ENCODE data around the gene PPFIA1.
A peak's percentile ranks its signal among the peaks of the same experiment; 100 is the strongest.

PPFIA1 gene

DNA sequence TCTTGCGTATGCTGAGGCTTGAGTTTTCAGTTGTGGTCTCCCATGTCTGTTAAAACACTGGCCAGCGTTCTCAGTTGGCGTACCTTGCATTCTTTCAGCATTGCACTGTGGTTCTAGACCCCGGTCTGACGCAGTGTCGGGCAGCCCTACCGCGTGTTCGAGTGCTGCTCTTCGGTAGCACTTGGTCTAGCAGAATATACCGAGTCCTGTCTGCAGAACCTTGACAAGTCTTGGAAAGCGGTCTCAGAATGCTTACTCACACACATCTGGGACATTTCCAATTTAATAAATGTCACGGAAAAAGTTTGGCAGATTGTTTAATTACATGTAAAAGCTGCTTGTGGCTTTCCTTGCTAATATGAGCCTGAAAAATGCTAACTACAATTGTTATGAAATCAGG lies 32.6 kb downstream of the PPFIA1 start:
- peak; percentile 32 for DNase-seq (ENCODE audit: low read depth)
- H3K4me3 ChIP-seq (ENCODE audit: low read length), result no peak overlapping the region
- TF ChIP-seq, protein P1, sequence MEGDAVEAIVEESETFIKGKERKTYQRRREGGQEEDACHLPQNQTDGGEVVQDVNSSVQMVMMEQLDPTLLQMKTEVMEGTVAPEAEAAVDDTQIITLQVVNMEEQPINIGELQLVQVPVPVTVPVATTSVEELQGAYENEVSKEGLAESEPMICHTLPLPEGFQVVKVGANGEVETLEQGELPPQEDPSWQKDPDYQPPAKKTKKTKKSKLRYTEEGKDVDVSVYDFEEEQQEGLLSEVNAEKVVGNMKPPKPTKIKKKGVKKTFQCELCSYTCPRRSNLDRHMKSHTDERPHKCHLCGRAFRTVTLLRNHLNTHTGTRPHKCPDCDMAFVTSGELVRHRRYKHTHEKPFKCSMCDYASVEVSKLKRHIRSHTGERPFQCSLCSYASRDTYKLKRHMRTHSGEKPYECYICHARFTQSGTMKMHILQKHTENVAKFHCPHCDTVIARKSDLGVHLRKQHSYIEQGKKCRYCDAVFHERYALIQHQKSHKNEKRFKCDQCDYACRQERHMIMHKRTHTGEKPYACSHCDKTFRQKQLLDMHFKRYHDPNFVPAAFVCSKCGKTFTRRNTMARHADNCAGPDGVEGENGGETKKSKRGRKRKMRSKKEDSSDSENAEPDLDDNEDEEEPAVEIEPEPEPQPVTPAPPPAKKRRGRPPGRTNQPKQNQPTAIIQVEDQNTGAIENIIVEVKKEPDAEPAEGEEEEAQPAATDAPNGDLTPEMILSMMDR (conservative IDR thresholded peaks at IDR 0.05; ENCODE audit: low read depth, low read length), result no peak

DNA sequence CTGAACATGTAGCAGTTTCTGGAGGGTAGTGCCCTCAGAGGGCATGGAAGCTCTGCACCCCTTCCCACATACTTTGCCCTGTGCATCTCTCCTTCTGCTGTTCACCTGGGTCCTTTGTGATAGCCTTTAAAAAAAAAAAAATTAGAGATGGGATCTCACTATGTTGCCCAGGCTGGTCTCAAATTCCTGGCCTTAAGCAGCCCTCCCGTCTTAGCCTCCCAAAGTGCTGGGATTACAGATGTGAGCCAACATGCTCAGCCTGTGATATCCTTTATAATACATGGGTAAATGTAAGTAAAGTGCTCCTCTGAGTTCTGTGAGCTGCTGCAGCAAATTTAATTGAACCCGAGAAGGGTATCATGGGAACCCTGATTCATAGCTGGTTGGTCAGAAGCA lies 33.7 kb downstream of the PPFIA1 start:
- H3K4me3 ChIP-seq (ENCODE audit: low read length), result no peak overlapping the region
- no peak for DNase-seq (ENCODE audit: low read depth)
- TF ChIP-seq, protein P1 (conservative IDR thresholded peaks at IDR 0.05; ENCODE audit: low read depth, low read length), result no peak

DNA sequence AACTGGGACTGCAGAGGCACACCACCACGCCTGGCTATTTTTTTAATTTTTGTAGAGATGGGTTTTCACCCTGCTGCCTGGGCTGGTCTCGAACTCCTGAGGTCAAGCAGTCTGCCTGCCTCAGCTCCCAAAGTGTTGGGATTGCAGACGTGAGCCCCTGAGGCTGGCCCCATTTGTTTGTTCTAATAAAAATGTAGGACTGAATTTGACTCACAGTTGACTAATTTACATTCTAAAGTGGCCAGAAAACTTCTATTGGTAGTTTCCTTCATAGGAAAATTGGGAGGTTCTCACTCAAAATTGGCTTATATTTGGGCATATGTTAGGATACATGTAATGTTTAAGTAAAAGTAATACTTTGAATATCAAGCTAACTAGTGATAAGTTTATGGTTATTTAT lies 35.0 kb downstream of the PPFIA1 start:
- no peak for DNase-seq (ENCODE audit: low read depth)
- TF ChIP-seq, protein P1 (conservative IDR thresholded peaks at IDR 0.05; ENCODE audit: low read depth, low read length), result no peak
- H3K4me3 ChIP-seq (ENCODE audit: low read length), result no peak overlapping the region

GRCh38 chr11:70306586-70307033 lies 36.1 kb downstream of the PPFIA1 start:
- TF ChIP-seq, protein P1 (conservative IDR thresholded peaks at IDR 0.05; ENCODE audit: low read depth, low read length), result no peak

GRCh38 chr11:70307176-70307575 lies 36.7 kb downstream of the PPFIA1 start:
- no peak for DNase-seq (ENCODE audit: low read depth)
- TF ChIP-seq, protein P1 (conservative IDR thresholded peaks at IDR 0.05; ENCODE audit: low read depth, low read length), result no peak

More at GRCh38 chr11:70306586-70307033, 36.1 kb downstream of the PPFIA1 start:
- H3K4me3 ChIP-seq (ENCODE audit: low read length), result no peak overlapping the region
- no peak for DNase-seq (ENCODE audit: low read depth)

DNA sequence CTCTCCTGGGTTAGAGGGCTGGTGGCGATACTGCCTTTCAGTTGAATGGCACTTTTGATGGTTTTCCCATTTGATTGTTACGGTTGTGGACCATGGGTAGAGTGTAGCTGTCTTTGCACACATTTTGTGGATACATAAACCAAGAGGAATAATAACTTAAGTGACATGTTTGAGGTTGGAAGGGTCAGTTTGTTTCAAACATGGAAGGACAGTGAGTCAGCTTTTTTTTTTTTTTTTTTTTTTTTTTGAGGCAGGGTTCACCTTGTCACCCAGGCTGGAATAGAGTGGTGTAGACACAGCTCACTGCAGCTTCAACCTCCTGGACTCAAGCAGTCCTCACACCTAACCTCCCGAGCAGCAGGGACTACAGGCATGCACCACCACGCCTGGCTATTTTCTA lies 41.1 kb downstream of the PPFIA1 start:
- DNase-seq (ENCODE audit: low read depth), result no peak
- H3K4me3 ChIP-seq (ENCODE audit: low read length), result no peak overlapping the region
- TF ChIP-seq, protein P1 (conservative IDR thresholded peaks at IDR 0.05; ENCODE audit: low read depth, low read length), result no peak

More at GRCh38 chr11:70307176-70307575, 36.7 kb downstream of the PPFIA1 start:
- H3K4me3 ChIP-seq (ENCODE audit: low read length), result no peak overlapping the region

- TF ChIP-seq, protein P1 (conservative IDR thresholded peaks at IDR 0.05; ENCODE audit: low read depth, low read length), result no peak
- no peak overlapping the region for H3K4me3 ChIP-seq (ENCODE audit: low read length)
- no peak for DNase-seq (ENCODE audit: low read depth)
Observed at GRCh38 chr11:70312401-70313357, 42.2 kb downstream of the PPFIA1 start.
